NT2/D1 (cell line): Measurements from ENCODE around the gene OR10Z1.

Experiments
- DNase-seq: peaks from one replicate; pipeline ENCODE4 v3.0.0-alpha.2; 2011; ENCODE audit warnings: low read depth, low spot score
- H3K27me3 ChIP-seq: 2 replicates; pipeline ENCODE4 v1.6.0; 2011; ENCODE audit warnings: mild to moderate bottlenecking; ENCODE audit not compliant: insufficient read length, insufficient read depth
- H3K36me3 ChIP-seq: 2 replicates; pipeline ENCODE4 v1.6.1; 2011; ENCODE audit warnings: mild to moderate bottlenecking, low read length, mixed read lengths; ENCODE audit not compliant: insufficient read depth, insufficient read length
- H3K4me1 ChIP-seq: 2 replicates; pipeline ENCODE4 v1.5.1; 2011; ENCODE audit not compliant: insufficient read depth, insufficient read length
- H3K4me3 ChIP-seq: 2 replicates; pipeline ENCODE4 v1.5.1; 2011; ENCODE audit warnings: low read depth; ENCODE audit not compliant: insufficient read length
- H3K9ac ChIP-seq: 2 replicates; pipeline ENCODE4 v1.6.0; 2011; ENCODE audit warnings: low read depth; ENCODE audit not compliant: insufficient read length
- H3K9me3 ChIP-seq: 2 replicates; pipeline ENCODE4 v1.5.1; 2011; ENCODE audit warnings: mild to moderate bottlenecking, low read length; ENCODE audit not compliant: insufficient read depth
- SUZ12 ChIP-seq: IDR thresholded peaks from 2 replicates; pipeline ENCODE4 v1.6.1; 2011; ENCODE audit not compliant: insufficient read length, insufficient read depth; ENCODE audit errors: extremely low read depth
- YY1 ChIP-seq: IDR thresholded peaks from 2 replicates; pipeline ENCODE4 v1.6.1; 2011; ENCODE audit not compliant: insufficient read length, insufficient read depth
- ZNF274 ChIP-seq: IDR thresholded peaks from 2 replicates; pipeline ENCODE4 v1.6.1; 2011; ENCODE audit warnings: mild to moderate bottlenecking, low read depth, low read length

OR10Z1 gene, protein sequence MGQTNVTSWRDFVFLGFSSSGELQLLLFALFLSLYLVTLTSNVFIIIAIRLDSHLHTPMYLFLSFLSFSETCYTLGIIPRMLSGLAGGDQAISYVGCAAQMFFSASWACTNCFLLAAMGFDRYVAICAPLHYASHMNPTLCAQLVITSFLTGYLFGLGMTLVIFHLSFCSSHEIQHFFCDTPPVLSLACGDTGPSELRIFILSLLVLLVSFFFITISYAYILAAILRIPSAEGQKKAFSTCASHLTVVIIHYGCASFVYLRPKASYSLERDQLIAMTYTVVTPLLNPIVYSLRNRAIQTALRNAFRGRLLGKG

DNA sequence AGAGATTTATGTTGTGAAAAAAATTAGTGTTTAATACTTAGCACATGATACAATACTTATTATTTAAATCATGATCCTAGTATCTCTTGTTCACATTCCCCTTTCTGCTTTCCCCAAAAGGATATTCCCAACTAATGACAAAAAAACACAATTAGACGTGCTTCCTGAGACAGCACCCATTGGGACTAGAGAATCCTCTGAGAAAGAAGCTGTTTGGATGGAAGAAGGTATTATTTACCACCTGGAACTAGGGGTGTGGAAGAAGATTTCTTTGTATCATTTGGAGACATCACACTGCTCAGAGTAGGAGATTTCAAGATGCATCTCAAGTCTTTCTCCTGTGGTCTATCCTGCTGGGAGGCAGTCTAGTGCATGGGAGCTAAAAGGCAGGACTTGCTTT is at the start of gene OR10Z1:
TSS of gene OR10Z1 (plus strand) at position 301 of the 400 bp plus-strand sequence. CDS start 1,171 bp downstream, outside the sequence.
- no peaks in the 10 kb centered on the region for H3K4me1 ChIP-seq
- no peak for DNase-seq
- H3K4me3 ChIP-seq: no peak within 1 kb of the TSS
- no peaks in the 10 kb centered on the region for H3K9me3 ChIP-seq
- H3K36me3 ChIP-seq: no peaks in the 10 kb centered on the region
- H3K27me3 ChIP-seq: no peaks in the 10 kb centered on the region
- no peak within 1 kb of the TSS for H3K9ac ChIP-seq
- no peak for TF ChIP-seq YY1
- TF ChIP-seq ZNF274: no peak
- TF ChIP-seq SUZ12: no peak

DNA sequence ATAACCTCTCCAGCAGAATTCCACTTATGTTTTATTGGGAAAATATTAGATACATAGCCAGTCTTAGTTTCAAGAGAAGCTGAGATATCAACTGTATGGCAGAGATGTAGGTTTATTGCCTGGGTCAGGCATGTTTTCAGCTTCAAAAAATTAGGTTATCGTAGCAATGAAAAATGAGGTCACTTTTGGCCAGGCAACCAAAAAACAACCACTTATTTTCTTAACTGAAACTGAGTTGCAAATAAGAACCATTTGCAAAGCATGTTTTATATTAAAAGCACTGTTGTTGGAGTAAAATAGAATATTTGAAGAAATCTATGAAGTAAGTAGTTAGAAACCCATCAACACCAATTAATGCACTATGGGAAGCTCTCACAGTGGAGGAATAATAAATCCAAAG is 45.4 kb upstream of the OR10Z1 start:
- H3K9ac ChIP-seq: no peak overlapping the region
- no peaks in the 10 kb centered on the region for H3K36me3 ChIP-seq
- no peaks in the 10 kb centered on the region for H3K27me3 ChIP-seq
- no peak for TF ChIP-seq YY1
- TF ChIP-seq SUZ12: no peak
- no peak for TF ChIP-seq ZNF274
- H3K4me1 ChIP-seq: no peaks in the 10 kb centered on the region
- DNase-seq: no peak
- no peak overlapping the region for H3K4me3 ChIP-seq
- no peaks in the 10 kb centered on the region for H3K9me3 ChIP-seq

DNA sequence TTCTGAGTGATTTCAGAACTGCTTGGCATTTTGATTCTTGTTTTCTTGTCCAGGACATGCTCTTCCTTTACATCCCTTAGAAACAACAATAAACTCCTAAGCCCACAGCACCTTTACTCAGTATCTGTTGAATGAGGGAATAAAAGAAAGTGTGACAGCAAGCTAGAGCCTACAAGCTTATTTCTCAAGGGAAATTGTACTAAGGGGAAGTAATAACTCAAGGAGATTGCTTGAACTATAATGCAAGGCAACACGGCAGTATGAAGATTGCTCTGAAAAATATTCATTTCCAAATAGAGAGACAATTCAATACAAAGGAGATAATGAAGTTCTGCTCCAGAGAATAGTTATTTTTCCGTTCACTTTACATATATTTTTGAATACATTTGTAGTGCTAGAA is 41.2 kb upstream of the OR10Z1 start:
- Histone ChIP-seq H3K4me1 (no peaks in the 10 kb centered on the region), H3K9me3 (no peaks in the 10 kb centered on the region), H3K27me3 (no peaks in the 10 kb centered on the region), H3K9ac (no peak overlapping the region), H3K36me3 (no peaks in the 10 kb centered on the region), H3K4me3 (no peak overlapping the region)
- no peak for TF ChIP-seq SUZ12
- no peak for TF ChIP-seq YY1
- TF ChIP-seq ZNF274: no peak
- DNase-seq: no peak

DNA sequence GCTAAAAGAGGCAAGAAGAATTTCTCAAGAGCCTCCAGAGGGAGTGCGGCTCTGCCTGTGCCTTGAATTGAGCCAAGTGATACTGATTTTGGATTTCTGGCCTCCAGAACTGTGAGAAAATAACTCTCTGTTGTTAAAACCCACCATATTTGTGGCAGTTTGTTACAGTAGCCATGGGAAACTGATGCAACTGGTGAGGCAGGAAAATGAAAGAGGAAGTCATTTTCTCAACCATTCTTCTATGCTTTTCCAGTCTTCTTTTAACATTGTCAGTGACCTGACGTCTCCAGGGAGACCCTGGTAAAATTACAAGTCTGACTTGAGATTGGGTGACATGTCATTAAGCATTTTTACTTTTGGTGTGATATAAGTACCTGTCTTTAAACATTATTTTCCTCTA is 40.5 kb upstream of the OR10Z1 start:
- Histone ChIP-seq H3K4me3 (no peak overlapping the region), H3K4me1 (no peaks in the 10 kb centered on the region), H3K27me3 (no peaks in the 10 kb centered on the region), H3K36me3 (no peaks in the 10 kb centered on the region), H3K9me3 (no peaks in the 10 kb centered on the region), H3K9ac (no peak overlapping the region)
- TF ChIP-seq YY1: no peak
- no peak for DNase-seq

DNA sequence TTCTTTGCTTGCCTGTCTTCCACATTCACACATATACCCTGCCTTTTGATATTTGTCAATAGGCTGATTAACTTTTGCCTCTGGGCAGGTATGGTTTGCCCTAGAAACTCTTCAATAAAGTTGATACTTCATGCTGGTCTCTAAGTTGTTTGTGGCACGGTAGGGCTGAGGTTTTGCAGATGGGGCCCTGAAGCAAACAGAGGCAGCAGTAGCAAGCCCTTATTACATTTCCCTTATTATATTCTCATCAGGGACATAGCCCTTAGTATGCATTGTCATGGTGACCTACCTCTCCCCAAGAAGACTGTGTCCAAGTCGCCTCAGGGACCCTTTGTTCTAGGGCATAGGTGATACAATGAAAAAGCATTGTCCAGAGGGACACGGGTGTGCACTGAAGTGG is 34.6 kb upstream of the OR10Z1 start, which contains the start of gene OR6P1:
TSS of gene OR6P1 (minus strand) at position 101 of the 400 bp plus-strand sequence. CDS start 6,976 bp downstream, outside the sequence.
- no peak for DNase-seq
- H3K36me3 ChIP-seq: no peaks in the 10 kb centered on the region
- no peaks in the 10 kb centered on the region for H3K9me3 ChIP-seq
- no peaks in the 10 kb centered on the region for H3K27me3 ChIP-seq
- H3K4me3 ChIP-seq: no peak within 1 kb of the TSS
- no peak within 1 kb of the TSS for H3K9ac ChIP-seq
- no peaks in the 10 kb centered on the region for H3K4me1 ChIP-seq
- TF ChIP-seq YY1: no peak
- TF ChIP-seq SUZ12: no peak
- no peak for TF ChIP-seq ZNF274

DNA sequence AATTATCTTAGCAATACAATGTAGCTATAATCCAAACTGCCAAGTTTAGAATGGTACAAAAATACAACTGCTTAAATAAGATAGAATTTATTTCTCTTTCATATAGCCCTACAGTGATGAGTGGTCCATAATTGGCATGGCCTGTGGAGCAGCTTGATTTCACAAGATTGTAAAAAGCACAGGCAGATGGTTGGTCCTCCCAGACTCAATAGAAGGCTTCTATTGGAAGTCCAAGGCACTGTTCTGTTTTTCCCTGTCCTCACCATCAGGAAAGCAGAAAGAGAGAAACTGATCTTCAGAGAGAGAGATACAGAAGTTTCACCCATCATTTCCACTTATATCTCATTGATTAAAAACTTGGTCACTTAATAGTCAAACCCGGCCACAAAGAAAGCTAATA is 32.8 kb upstream of the OR10Z1 start:
- H3K27me3 ChIP-seq: no peaks in the 10 kb centered on the region
- no peak for DNase-seq
- no peak for TF ChIP-seq YY1
- TF ChIP-seq ZNF274: no peak
- no peak for TF ChIP-seq SUZ12
- H3K9ac ChIP-seq: no peak overlapping the region
- no peaks in the 10 kb centered on the region for H3K4me1 ChIP-seq
- H3K4me3 ChIP-seq: no peak overlapping the region
- H3K36me3 ChIP-seq: no peaks in the 10 kb centered on the region
- no peaks in the 10 kb centered on the region for H3K9me3 ChIP-seq

DNA sequence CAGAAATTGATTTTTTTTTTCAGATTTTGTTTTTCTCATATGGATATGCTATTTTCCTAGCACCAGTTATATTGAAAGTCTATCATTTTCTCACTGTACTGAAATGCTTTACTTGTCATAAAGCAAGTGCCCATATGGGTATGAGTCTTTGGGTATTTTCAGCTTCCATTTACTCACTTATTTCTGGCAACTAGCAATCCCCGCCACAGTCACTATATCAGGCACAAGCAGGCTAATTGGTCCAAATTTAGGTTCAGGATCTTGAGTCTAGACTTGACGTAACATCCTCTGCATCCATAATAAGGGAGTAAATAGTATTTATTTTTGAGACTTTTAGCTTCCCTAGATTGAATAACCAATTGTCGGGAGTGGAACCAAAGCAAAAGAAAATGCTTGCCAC is 27.5 kb upstream of the OR10Z1 start:
- H3K27me3 ChIP-seq: no peaks in the 10 kb centered on the region
- H3K4me1 ChIP-seq: no peaks in the 10 kb centered on the region
- H3K9me3 ChIP-seq: no peaks in the 10 kb centered on the region
- no peak overlapping the region for H3K4me3 ChIP-seq
- TF ChIP-seq ZNF274 (no peak), SUZ12 (no peak), YY1 (no peak)
- no peaks in the 10 kb centered on the region for H3K36me3 ChIP-seq
- no peak overlapping the region for H3K9ac ChIP-seq
- no peak for DNase-seq
